ENCODE data around the gene CRIP2. TPM values are rescaled to one million over a fixed set of nuclear protein-coding genes. Genes with fewer than 3 reads are reported as not detected.

Gene CRIP2
- total and polyA plus RNA-seq, 12 donors: 5.9 to 193 (median 56.4) TPM

GRCh38 chr14:105500036-105500725, 25.6 kb downstream of the CRIP2 start:
- Histone ChIP-seq H3K9me3 (replicated peaks in 1 of 3) (no peaks in the 10 kb centered on the region), H3K27me3 (peaks cover 6% of the 10 kb centered on the region), H3K27ac (no peak overlapping the region), H3K4me1 (replicated peaks in 1 of 2) (no peaks in the 10 kb centered on the region), H3K36me3 (replicated peaks in 1 of 2) (no peaks in the 10 kb centered on the region), H3K4me3 (no peak overlapping the region)
- DNase-seq: no peak
- TF ChIP-seq CTCF (IDR thresholded peaks at IDR 0.05) (no peak), POLR2A (IDR thresholded peaks at IDR 0.05) (no peak)
- intact Hi-C loops (cut with DNase I): no loop called here
- 73 to 83% (median 83%) methylated on average over 9 to 21 of the region's 21 CpGs for WGBS, 4 donors

GRCh38 chr14:105500726-105501101, 26.1 kb downstream of the CRIP2 start:
- WGBS, 4 donors: 62 to 73% (median 68%) methylated on average over 8 to 10 of the region's 10 CpGs
- DNase-seq: no peak
- TF ChIP-seq POLR2A (IDR thresholded peaks at IDR 0.05) (no peak), CTCF (IDR thresholded peaks at IDR 0.05) (no peak)
- Histone ChIP-seq H3K27ac (no peak overlapping the region), H3K4me3 (no peak overlapping the region), H3K4me1 (replicated peaks in 1 of 2) (no peaks in the 10 kb centered on the region), H3K36me3 (replicated peaks in 1 of 2) (no peaks in the 10 kb centered on the region), H3K9me3 (replicated peaks in 1 of 3) (no peaks in the 10 kb centered on the region), H3K27me3 (peaks cover 6% of the 10 kb centered on the region)
- intact Hi-C loops (cut with DNase I): no loop called here

GRCh38 chr14:105501504-105502291, 27.1 kb downstream of the CRIP2 start:
- 81 to 88% (median 81%) methylated on average over 13 of the region's 13 CpGs for WGBS, 4 donors

More at GRCh38 chr14:105501504-105502291, 27.1 kb downstream of the CRIP2 start:
- no peak overlapping the region for H3K27ac ChIP-seq
- H3K36me3 ChIP-seq (replicated peaks in 1 of 2): no peaks in the 10 kb centered on the region
- intact Hi-C loops (cut with DNase I): no loop called here
- no peak for TF ChIP-seq CTCF (IDR thresholded peaks at IDR 0.05)
- TF ChIP-seq POLR2A (IDR thresholded peaks at IDR 0.05): no peak
- DNase-seq: no peak
- H3K9me3 ChIP-seq (replicated peaks in 1 of 3): no peaks in the 10 kb centered on the region
- no peaks in the 10 kb centered on the region for H3K4me1 ChIP-seq (replicated peaks in 1 of 2)
- H3K4me3 ChIP-seq: no peak overlapping the region
- peaks cover 6% of the 10 kb centered on the region for H3K27me3 ChIP-seq
